NCI-H345 treated with DMSO at 0.1 percent for 48 hours (cell line): Measurements from ENCODE around the gene SLC27A5.
"Not testable (repeated sequence)": the region's sequence is repeated elsewhere in the genome, so short reads cannot be mapped to it uniquely, and the experiment has no call there.

Experiments used
- DNase-seq: peaks from one replicate; lab custom pipeline; 2025; ENCODE audit not compliant: unreplicated experiment; lab: John Stamatoyannopoulos, UW

Gene SLC27A5

DNA sequence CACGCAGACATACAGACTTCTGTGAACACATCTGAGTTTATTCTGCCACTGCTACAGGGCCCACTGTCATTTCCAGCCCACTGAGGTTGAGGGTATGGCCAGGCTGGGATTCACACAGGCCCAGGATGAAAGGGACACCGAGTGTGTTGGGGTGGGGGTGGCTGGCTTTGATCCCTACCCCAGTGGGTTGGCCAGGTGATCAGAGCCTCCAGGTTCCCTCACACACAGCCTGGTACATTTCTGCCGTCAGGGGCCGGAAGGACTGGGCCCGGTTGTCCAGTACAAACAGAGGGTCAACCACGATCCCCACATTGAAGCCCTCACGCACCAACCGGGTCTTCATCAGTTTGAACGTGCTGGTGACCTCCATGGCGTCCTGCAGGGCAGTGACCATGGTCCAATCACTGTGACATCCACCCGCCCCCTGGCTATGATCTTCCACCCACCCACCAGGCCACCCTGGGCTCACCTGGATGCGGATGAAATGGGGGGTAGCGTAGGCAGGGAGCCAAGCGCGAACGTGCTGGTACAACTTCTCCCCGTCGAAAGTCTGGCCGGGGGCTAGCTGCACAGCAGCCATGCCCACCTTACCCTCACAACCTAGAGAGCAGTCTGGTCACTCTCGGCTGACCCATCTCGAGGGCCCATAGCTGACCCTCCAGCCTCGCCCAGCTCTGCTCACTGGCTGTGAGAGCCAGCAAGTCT, 13.3 kb downstream of the SLC27A5 start:
- DNase-seq: no peak

DNA sequence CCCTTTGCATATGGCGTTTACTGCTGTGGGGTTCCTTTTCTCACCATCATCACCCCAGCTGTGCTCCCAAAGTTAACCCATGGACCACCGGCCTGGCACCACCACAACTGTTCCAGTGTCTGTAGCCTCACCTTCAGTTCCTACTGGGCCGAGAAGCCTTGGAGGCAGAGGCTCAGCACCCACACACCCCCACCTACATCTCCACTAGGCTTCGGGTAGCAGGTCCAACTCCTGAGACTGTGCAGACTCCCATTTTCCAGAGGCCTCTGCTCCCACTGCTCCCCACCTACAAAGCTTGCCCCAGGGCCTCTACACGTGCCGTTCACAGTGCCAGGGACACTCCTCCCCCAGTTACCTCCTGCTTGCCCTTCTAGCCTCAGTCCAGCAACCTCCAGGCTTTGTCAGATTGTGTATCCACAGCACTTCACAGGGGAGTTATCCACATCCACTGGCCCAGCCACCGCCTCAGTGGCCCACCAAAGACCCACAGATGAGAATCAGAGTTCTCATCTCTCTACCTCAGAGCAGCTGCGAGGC, 14.1 kb downstream of the SLC27A5 start:
- no peak for DNase-seq

- DNase-seq: no peak
Observed at GRCh38 chr19:58492265-58492664, 19.5 kb downstream of the SLC27A5 start.

- no peak for DNase-seq
Observed at GRCh38 chr19:58491393-58491792, 20.4 kb downstream of the SLC27A5 start.

GRCh38 chr19:58484349-58484748, 27.4 kb downstream of the SLC27A5 start:
- not testable (repeated sequence) for DNase-seq

- DNase-seq: no peak
Observed at GRCh38 chr19:58483776-58484175, 28.0 kb downstream of the SLC27A5 start.

DNA sequence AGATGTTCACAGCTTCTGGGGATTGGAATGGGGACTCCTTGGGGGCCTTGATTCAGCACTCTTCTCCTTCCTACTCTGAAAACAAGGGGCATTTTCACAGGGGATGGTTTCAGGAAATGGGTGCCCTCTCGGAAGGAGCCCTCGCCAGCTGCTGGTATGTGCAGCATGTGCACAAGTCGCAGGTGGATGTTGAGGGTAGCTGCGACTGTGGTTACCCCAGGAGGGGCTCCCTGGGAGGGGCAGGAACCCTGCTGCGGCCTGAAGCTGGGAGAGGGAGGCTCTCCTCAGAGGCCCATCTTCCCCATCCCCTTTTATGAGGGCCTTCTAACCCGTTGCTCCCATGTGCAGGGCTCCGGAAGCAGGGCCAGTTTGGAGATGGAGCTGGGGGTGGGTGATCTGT, 29.4 kb downstream of the SLC27A5 start:
- no peak for DNase-seq

GRCh38 chr19:58480831-58481230, 31.0 kb downstream of the SLC27A5 start:
- DNase-seq: no peak

- DNase-seq: no peak
Observed at GRCh38 chr19:58480481-58480830, 31.3 kb downstream of the SLC27A5 start.

- no peak for DNase-seq
Observed at GRCh38 chr19:58479736-58480480, 31.9 kb downstream of the SLC27A5 start.

DNA sequence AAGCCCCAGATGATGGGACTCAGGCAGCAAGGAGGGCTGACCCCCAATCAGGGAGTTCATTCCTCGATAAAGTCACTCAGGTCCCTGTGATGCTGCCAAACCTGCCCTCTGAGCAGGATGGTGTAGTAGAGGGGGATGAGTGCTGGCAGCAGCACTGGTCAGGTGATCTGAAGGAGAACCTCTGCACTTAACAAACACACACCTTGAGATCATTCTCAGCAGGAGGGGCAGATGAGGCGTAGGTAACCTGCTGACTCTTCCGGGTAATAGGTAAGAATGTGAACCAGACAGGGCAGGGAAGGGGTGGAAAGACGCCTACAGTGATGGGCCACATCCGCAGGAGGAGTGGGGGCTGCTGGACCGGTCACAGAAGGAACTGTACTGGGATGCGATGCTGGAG, 32.5 kb downstream of the SLC27A5 start:
- no peak for DNase-seq

- DNase-seq: no peak
Observed at GRCh38 chr19:58477871-58478270, 33.9 kb downstream of the SLC27A5 start.

GRCh38 chr19:58477130-58477529, 34.7 kb downstream of the SLC27A5 start:
- DNase-seq: no peak

DNA sequence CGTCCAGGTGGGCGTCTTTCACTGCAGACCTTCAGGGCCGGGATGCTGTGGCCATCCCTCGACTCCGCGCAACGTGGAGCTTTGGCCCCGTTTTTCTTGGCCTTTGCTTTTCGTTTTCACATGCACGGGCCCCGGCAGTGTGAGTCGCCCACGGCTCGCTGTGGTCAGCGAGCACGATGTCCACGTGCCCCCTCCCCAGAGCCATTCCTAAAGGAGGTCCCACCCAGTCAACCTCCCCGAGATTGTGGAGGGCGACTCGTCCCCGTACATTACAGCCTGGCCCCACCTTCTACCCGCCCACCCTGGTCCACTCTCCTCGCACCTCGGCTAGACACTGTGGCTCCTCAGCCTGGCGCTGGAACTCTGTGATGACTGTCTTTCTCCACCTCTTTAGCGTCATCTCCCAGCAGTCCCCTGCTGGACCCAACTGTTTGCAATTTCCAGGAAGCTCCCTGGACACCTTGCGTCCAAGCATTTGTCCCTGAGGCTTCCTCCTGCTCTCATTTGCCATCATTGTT, 35.2 kb downstream of the SLC27A5 start:
- DNase-seq: no peak

- peak; percentile 67 for DNase-seq
Observed at GRCh38 chr19:58475714-58476497, 35.9 kb downstream of the SLC27A5 start, which contains the start of gene ZNF446. Gene ZNF446 (plus strand): TSS chr19:58476352. CDS start chr19:58477219, 867 bp downstream.

GRCh38 chr19:58474997-58475713, 36.6 kb downstream of the SLC27A5 start:
- DNase-seq: no peak

GRCh38 chr19:58474291-58474996, 37.3 kb downstream of the SLC27A5 start:
- no peak for DNase-seq

GRCh38 chr19:58473775-58474174, 38.0 kb downstream of the SLC27A5 start:
- no peak for DNase-seq

- no peak for DNase-seq
Observed at GRCh38 chr19:58471736-58472135, 40.1 kb downstream of the SLC27A5 start.
